HEK293 (cell line): ENCODE measurements around the gene CAMK1.

Experiments
- HOXA7 ChIP-seq: sonication (generic); formaldehyde crosslinking; IDR thresholded peaks from 2 replicates; pipeline ENCODE4 v1.8.1; 2022; ENCODE audit warnings: missing genetic modification reagents, borderline replicate concordance
- PRDM10 ChIP-seq: fragments of 450-650 bp; formaldehyde crosslinking; IDR thresholded peaks from 2 replicates; pipeline ENCODE4 v1.5.1; 2016; ENCODE audit warnings: missing biosample characterization, missing genetic modification characterization
- PRDM4 ChIP-seq: fragments of 450-650 bp; formaldehyde crosslinking; IDR thresholded peaks from 2 replicates; pipeline ENCODE4 v1.5.1; 2017; ENCODE audit warnings: missing biosample characterization, missing genetic modification characterization
- SP2 ChIP-seq: fragments of 450-650 bp; formaldehyde crosslinking; IDR thresholded peaks from 2 replicates; pipeline ENCODE4 v1.5.1; 2016; ENCODE audit warnings: missing biosample characterization, missing genetic modification characterization
- ZBTB11 ChIP-seq: fragments of 450-650 bp; formaldehyde crosslinking; conservative IDR thresholded peaks from 2 replicates; pipeline ENCODE4 v1.5.1; 2016; ENCODE audit warnings: low read depth, missing biosample characterization, missing genetic modification characterization
- ZBTB26 ChIP-seq: fragments of 450-650 bp; formaldehyde crosslinking; optimal IDR thresholded peaks from 2 replicates; pipeline ENCODE3; 2016; ENCODE audit warnings: missing biosample characterization, mild to moderate bottlenecking, missing genetic modification characterization
- ZBTB7A ChIP-seq: fragments of 450-650 bp; formaldehyde crosslinking; IDR thresholded peaks from 2 replicates; pipeline ENCODE4 v1.5.1; 2016; ENCODE audit warnings: low read depth, missing biosample characterization, missing genetic modification characterization
- ZFP37 ChIP-seq: fragments of 450-650 bp; formaldehyde crosslinking; IDR thresholded peaks from 2 replicates; pipeline ENCODE4 v1.5.1; 2016; ENCODE audit warnings: missing biosample characterization, missing genetic modification characterization
- ZNF133 ChIP-seq: fragments of 450-650 bp; formaldehyde crosslinking; IDR thresholded peaks from 2 replicates; pipeline ENCODE4 v1.5.1; 2016; ENCODE audit warnings: missing biosample characterization, missing genetic modification characterization
- ZNF146 ChIP-seq: fragments of 450-650 bp; formaldehyde crosslinking; IDR thresholded peaks from 2 replicates; pipeline ENCODE4 v1.5.1; 2016; ENCODE audit warnings: missing biosample characterization, missing genetic modification characterization
- ZNF148 ChIP-seq: fragments of 450-650 bp; formaldehyde crosslinking; IDR thresholded peaks from 2 replicates; pipeline ENCODE4 v1.5.0; 2017; ENCODE audit warnings: missing biosample characterization, missing genetic modification characterization, borderline replicate concordance
- ZNF174 ChIP-seq: fragments of 450-650 bp; formaldehyde crosslinking; IDR thresholded peaks from 2 replicates; pipeline ENCODE4 v1.5.0; 2017; ENCODE audit warnings: missing biosample characterization, mild to moderate bottlenecking, missing genetic modification characterization
- ZNF239 ChIP-seq: fragments of 450-650 bp; formaldehyde crosslinking; IDR thresholded peaks from 2 replicates; pipeline ENCODE4 v1.5.1; 2016; ENCODE audit warnings: missing biosample characterization, missing genetic modification characterization
- ZNF302 ChIP-seq: fragments of 450-650 bp; formaldehyde crosslinking; IDR thresholded peaks from 2 replicates; pipeline ENCODE4 v1.5.1; 2016; ENCODE audit warnings: missing biosample characterization, missing genetic modification characterization, low read depth
- ZNF324 ChIP-seq: fragments of 450-650 bp; formaldehyde crosslinking; IDR thresholded peaks from 2 replicates; pipeline ENCODE4 v1.5.1; 2016; ENCODE audit warnings: missing biosample characterization, missing genetic modification characterization
- ZNF354C ChIP-seq: fragments of 450-650 bp; formaldehyde crosslinking; IDR thresholded peaks from 2 replicates; pipeline ENCODE4 v1.5.1; 2016; ENCODE audit warnings: missing biosample characterization, missing genetic modification characterization, low read depth, borderline replicate concordance
- ZNF473 ChIP-seq: fragments of 450-650 bp; formaldehyde crosslinking; IDR thresholded peaks from 2 replicates; pipeline ENCODE4 v1.5.1; 2017; ENCODE audit warnings: missing biosample characterization, missing genetic modification characterization
- ZNF501 ChIP-seq: fragments of 450-650 bp; formaldehyde crosslinking; IDR thresholded peaks from 2 replicates; pipeline ENCODE4 v1.5.1; 2016; ENCODE audit warnings: missing biosample characterization, missing genetic modification characterization
- ZNF544 ChIP-seq: fragments of 450-650 bp; formaldehyde crosslinking; IDR thresholded peaks from 2 replicates; pipeline ENCODE4 v1.5.0; 2017; ENCODE audit warnings: missing biosample characterization, missing genetic modification characterization
- ZNF555 ChIP-seq: fragments of 450-650 bp; formaldehyde crosslinking; conservative IDR thresholded peaks from 2 replicates; pipeline ENCODE4 v1.5.1; 2017; ENCODE audit warnings: missing biosample characterization, mild to moderate bottlenecking, missing genetic modification characterization, inconsistent platforms
- ZNF624 ChIP-seq: fragments of 450-650 bp; formaldehyde crosslinking; IDR thresholded peaks from 2 replicates; pipeline ENCODE4 v1.5.1; 2017; ENCODE audit warnings: missing biosample characterization, missing genetic modification characterization
- ZNF704 ChIP-seq: fragments of 450-650 bp; formaldehyde crosslinking; IDR thresholded peaks from 2 replicates; pipeline ENCODE4 v1.5.1; 2016; ENCODE audit warnings: missing biosample characterization, missing genetic modification characterization
- ZSCAN18 ChIP-seq: fragments of 450-650 bp; formaldehyde crosslinking; IDR thresholded peaks from 2 replicates; pipeline ENCODE4 v1.5.1; 2016; ENCODE audit warnings: missing biosample characterization, missing genetic modification characterization

The CAMK1 gene

GRCh38 chr3:9792405-9793160 is 22.8 kb upstream of the CAMK1 start, which contains the start of the genes ARPC4 and TADA3 (continued):
- TF ChIP-seq PRDM4 (tag by site-specific recombination) = peak; percentile 34; the same call in 1 of the 2 replicates
- TF ChIP-seq ZNF704 = no peak
- TF ChIP-seq ZNF302 = no peak
- peak; percentile 81; the same call in 1 of the 2 replicates for TF ChIP-seq ZBTB7A (tag by site-specific recombination)
- TF ChIP-seq ZNF473 (tag by site-specific recombination) = no peak
- no peak for TF ChIP-seq ZNF239 (tag by site-specific recombination)
- TF ChIP-seq ZNF501 (tag by site-specific recombination) = peak; percentile 75
- no peak for TF ChIP-seq ZFP37 (tag by site-specific recombination)
- TF ChIP-seq ZNF174 (tag by site-specific recombination) = no peak
- peak; percentile 70 for TF ChIP-seq ZBTB26 (tag by site-specific recombination)
- no peak for TF ChIP-seq ZNF133
- TF ChIP-seq HOXA7 (CRISPR knock-in tag) = no peak
- no peak for TF ChIP-seq ZNF354C (tag by site-specific recombination)
- TF ChIP-seq ZNF544 (tag by site-specific recombination) = no peak
- TF ChIP-seq ZSCAN18 = no peak
- TF ChIP-seq ZNF624 (tag by site-specific recombination) = no peak
- TF ChIP-seq ZNF148 (tag by site-specific recombination) = no peak
- TF ChIP-seq PRDM10 (tag by site-specific recombination) = peak; percentile 100
- peak; percentile 95 for TF ChIP-seq SP2 (tag by site-specific recombination)
- no peak; the same call in 1 of the 2 replicates for TF ChIP-seq ZNF146 (tag by site-specific recombination)
- no peak for TF ChIP-seq ZNF555 (tag by site-specific recombination)
- peak; percentile 74 for TF ChIP-seq ZNF324 (tag by site-specific recombination)
- TF ChIP-seq ZBTB11 (tag by site-specific recombination) = peak; percentile 70
